NCI-H187 (cell line): ENCODE results near the gene LRP5.

Experiments used
- DNase-seq, 2 experiments: peaks; one replicate each; lab custom pipeline; 2025; lab: John Stamatoyannopoulos, UW

LRP5 gene

GRCh38 chr11:68312117-68312779 is at the start of gene LRP5:
TSS of gene LRP5 (plus strand) at chr11:68312591. CDS start at chr11:68312715, 124 bp downstream.
- no peak for DNase-seq

- DNase-seq: no peak
These were observed 48.9 kb upstream of the LRP5 start for GRCh38 chr11:68263444-68264035.

- DNase-seq: no peak
These were observed 48.1 kb upstream of the LRP5 start for GRCh38 chr11:68264244-68264643.

- no peak for DNase-seq
These were observed 47.5 kb upstream of the LRP5 start for GRCh38 chr11:68264741-68265540.

GRCh38 chr11:68266121-68266891 is 46.1 kb upstream of the LRP5 start:
- no peak for DNase-seq

GRCh38 chr11:68266936-68267880 is 45.2 kb upstream of the LRP5 start:
- no peak for DNase-seq

GRCh38 chr11:68267881-68268240 is 44.5 kb upstream of the LRP5 start:
- DNase-seq: no peak

- no peak for DNase-seq
These were observed 42.8 kb upstream of the LRP5 start for GRCh38 chr11:68269414-68270081.

- no peak for DNase-seq
These were observed 42.0 kb upstream of the LRP5 start for GRCh38 chr11:68270196-68271022.

- no peak for DNase-seq
These were observed 41.2 kb upstream of the LRP5 start for GRCh38 chr11:68271023-68271780.

GRCh38 chr11:68271781-68272608 is 40.4 kb upstream of the LRP5 start, which contains the start of gene C11orf24:
TSS of gene C11orf24 (minus strand) at chr11:68271973. CDS start at chr11:68263767, 8,206 bp downstream.
- peak; percentile 84 to 87 for DNase-seq

- no peak for DNase-seq
These were observed 39.2 kb upstream of the LRP5 start for GRCh38 chr11:68273026-68273738.

- DNase-seq: no peak
These were observed 38.1 kb upstream of the LRP5 start for GRCh38 chr11:68274306-68274705.

GRCh38 chr11:68275721-68276507 is 36.5 kb upstream of the LRP5 start:
- DNase-seq: no peak

GRCh38 chr11:68276861-68277260 is 35.5 kb upstream of the LRP5 start:
- DNase-seq: no peak

- DNase-seq: no peak
These were observed 32.7 kb upstream of the LRP5 start for GRCh38 chr11:68279676-68280075.
